H9 (cell line): ENCODE data around the gene RIPK1. TPM values are rescaled to one million over a fixed set of nuclear protein-coding genes. Genes with fewer than 3 reads are reported as not detected.
"Not testable (repeated sequence)": the region's sequence is repeated elsewhere in the genome, so short reads cannot be mapped to it uniquely, and the experiment has no call there.

Experiments used
- DNase-seq: peaks from one replicate; pipeline ENCODE4 v3.0.0-alpha.2; 2017
- H2AFZ ChIP-seq: one replicate; pipeline ENCODE4 v1.6.1; 2013; ENCODE audit warnings: mild to moderate bottlenecking, low read length, control low read depth, moderate library complexity
- H2AK5ac ChIP-seq: 2 replicates; pipeline ENCODE4 v1.6.1; 2013; ENCODE audit warnings: low read length, control low read depth, mixed read lengths; ENCODE audit not compliant: insufficient read length
- H2BK120ac ChIP-seq: one replicate; pipeline ENCODE4 v1.6.1; 2013; ENCODE audit warnings: low read depth, mild to moderate bottlenecking, low read length, control low read depth, inconsistent platforms; ENCODE audit not compliant: poor library complexity, severe bottlenecking
- H2BK12ac ChIP-seq: 2 replicates; pipeline ENCODE4 v1.6.1; 2013; ENCODE audit warnings: low read length, control low read depth, mixed read lengths, low read depth; ENCODE audit not compliant: insufficient read length
- H2BK15ac ChIP-seq: 2 replicates; pipeline ENCODE4 v1.6.1; 2013; ENCODE audit warnings: low read depth, low read length, control low read depth
- H2BK20ac ChIP-seq: one replicate; pipeline ENCODE4 v1.6.1; 2013; ENCODE audit warnings: low read depth, mild to moderate bottlenecking, low read length, control low read depth, inconsistent platforms; ENCODE audit not compliant: poor library complexity, severe bottlenecking
- H2BK5ac ChIP-seq: 2 replicates; pipeline ENCODE4 v1.6.1; 2013; ENCODE audit warnings: low read length, control low read depth, mixed read lengths; ENCODE audit not compliant: insufficient read length
- H3K14ac ChIP-seq: 2 replicates; pipeline ENCODE4 v1.6.1; 2013; ENCODE audit warnings: low read length, control low read depth; ENCODE audit not compliant: insufficient read depth
- H3K18ac ChIP-seq: 2 replicates; pipeline ENCODE4 v1.6.1; 2013; ENCODE audit warnings: low read depth, mild to moderate bottlenecking, mixed read lengths, low read length, control low read depth; ENCODE audit not compliant: insufficient read length
- H3K23ac ChIP-seq: 2 replicates; pipeline ENCODE4 v1.6.1; 2013; ENCODE audit warnings: low read length, control low read depth, mixed read lengths, low read depth; ENCODE audit not compliant: insufficient read length
- H3K23me2 ChIP-seq: 2 replicates; pipeline ENCODE4 v1.6.1; 2013; ENCODE audit warnings: low read depth, mild to moderate bottlenecking, mixed read lengths, low read length, control low read depth; ENCODE audit not compliant: insufficient read length, poor library complexity, severe bottlenecking
- H3K27ac ChIP-seq: 2 replicates; pipeline ENCODE4 v1.5.1; 2013; ENCODE audit warnings: low read length, control low read depth, mixed read lengths, low read depth; ENCODE audit not compliant: insufficient read length
- H3K27me3 ChIP-seq: 2 replicates; pipeline ENCODE4 v1.6.1; 2013; ENCODE audit warnings: low read length, control low read depth, inconsistent platforms; ENCODE audit not compliant: insufficient read depth
- H3K4ac ChIP-seq: 2 replicates; pipeline ENCODE4 v1.6.1; 2013; ENCODE audit warnings: low read depth, mild to moderate bottlenecking, control low read depth, inconsistent platforms, low read length, moderate library complexity
- H3K4me1 ChIP-seq: 2 replicates; pipeline ENCODE4 v1.6.1; 2013; ENCODE audit warnings: low read length, control low read depth, inconsistent platforms; ENCODE audit not compliant: insufficient read depth
- H3K4me2 ChIP-seq: 2 replicates; pipeline ENCODE4 v1.6.1; 2013; ENCODE audit warnings: low read length, control low read depth, mixed read lengths; ENCODE audit not compliant: insufficient read length, insufficient read depth
- H3K56ac ChIP-seq: 2 replicates; pipeline ENCODE4 v1.6.1; 2013; ENCODE audit warnings: low read depth, mild to moderate bottlenecking, mixed read lengths, low read length, control low read depth; ENCODE audit not compliant: insufficient read length
- H3K79me1 ChIP-seq: 2 replicates; pipeline ENCODE4 v1.6.1; 2013; ENCODE audit warnings: low read depth, mild to moderate bottlenecking, moderate library complexity, low read length, control low read depth, inconsistent platforms; ENCODE audit not compliant: insufficient read depth, poor library complexity, severe bottlenecking
- H3K79me2 ChIP-seq: 2 replicates; pipeline ENCODE4 v1.6.1; 2013; ENCODE audit warnings: low read length, control low read depth, inconsistent platforms; ENCODE audit not compliant: insufficient read depth
- H3K9ac ChIP-seq: 2 replicates; pipeline ENCODE4 v1.6.1; 2013; ENCODE audit warnings: low read length, control low read depth, mixed read lengths; ENCODE audit not compliant: insufficient read length; ENCODE audit errors: extremely low read depth
- H3K9me3 ChIP-seq: one replicate; pipeline ENCODE4 v1.6.1; 2013; ENCODE audit warnings: low read depth, low read length, inconsistent platforms; ENCODE audit not compliant: control insufficient read depth
- H3T11ph ChIP-seq: one replicate; pipeline ENCODE4 v1.6.1; 2013; ENCODE audit warnings: mild to moderate bottlenecking, low read length, control low read depth, inconsistent platforms
- H4K20me1 ChIP-seq: one replicate; pipeline ENCODE4 v1.6.1; 2013; ENCODE audit not compliant: control insufficient read depth, insufficient read length, insufficient read depth
- H4K5ac ChIP-seq: 2 replicates; pipeline ENCODE4 v1.6.1; 2013; ENCODE audit warnings: low read depth, mild to moderate bottlenecking, mixed read lengths, low read length, control low read depth; ENCODE audit not compliant: insufficient read length
- H4K8ac ChIP-seq: replicated peaks from 2 replicates; pipeline ENCODE4 v1.6.1; 2013; ENCODE audit warnings: low read length, control low read depth, mixed read lengths, low read depth; ENCODE audit not compliant: insufficient read length
- H4K91ac ChIP-seq: 2 replicates; pipeline ENCODE4 v1.6.1; 2013; ENCODE audit warnings: low read depth, mild to moderate bottlenecking, moderate library complexity, mixed read lengths, low read length, control low read depth; ENCODE audit not compliant: insufficient read length
- H3K27ac Mint-ChIP-seq, 3 experiments: 2 replicates in 2 of 3; 3 replicates in 1 of 3; pipeline ENCODE4 v1.8.0; 2020 to 2021; ENCODE audit warnings: mixed read lengths in 3 of 3, mild to moderate bottlenecking in 1 of 3, moderate library complexity in 1 of 3
- H3K27me3 Mint-ChIP-seq: 2 replicates; pipeline ENCODE4 v1.8.0; 2021; ENCODE audit warnings: low read depth, mild to moderate bottlenecking, moderate library complexity, mixed read lengths
- H3K36me3 Mint-ChIP-seq, 3 experiments: 2 replicates in 2 of 3; 3 replicates in 1 of 3; pipeline ENCODE4 v1.8.0; 2020 to 2021; ENCODE audit warnings: low read depth in 3 of 3, mixed read lengths in 3 of 3; ENCODE audit not compliant: insufficient read depth in 1 of 3
- H3K4me1 Mint-ChIP-seq, 2 experiments: 2 replicates each; pipeline ENCODE4 v1.8.0; 2020; ENCODE audit warnings: mixed read lengths in 2 of 2
- H3K4me3 Mint-ChIP-seq, 2 experiments: 2 replicates in 1 of 2; 3 replicates in 1 of 2; pipeline ENCODE4 v1.8.0; 2020 to 2021; ENCODE audit warnings: mild to moderate bottlenecking in 2 of 2, mixed read lengths in 2 of 2, moderate library complexity in 1 of 2
- H3K9me3 Mint-ChIP-seq, 2 experiments: 2 replicates in 1 of 2; 3 replicates in 1 of 2; pipeline ENCODE4 v1.8.0; 2020; ENCODE audit warnings: mild to moderate bottlenecking in 2 of 2, mixed read lengths in 2 of 2, moderate library complexity in 1 of 2
- WGBS: extraction: QIAGEN DNeasy Blood & Tissue Kit; methylation state at CpG from one replicate; pipeline ENCODE4 v1.1.7; 2013; ENCODE audit warnings: missing lambda C conversion rate, low lambda C conversion rate, mixed read lengths; ENCODE audit not compliant: insufficient read length; ENCODE audit errors: extremely low coverage; 5-methylcytosine and 5-hydroxymethylcytosine counted together
- total RNA-seq: library from RNA; stranded (reverse); gene quantifications from 2 replicates; pipeline ENCODE4 v1.2.1, GENCODE V29; 2021

Gene RIPK1
- total RNA-seq, 1 experiment from 2014 or later: 24.6 TPM

DNA sequence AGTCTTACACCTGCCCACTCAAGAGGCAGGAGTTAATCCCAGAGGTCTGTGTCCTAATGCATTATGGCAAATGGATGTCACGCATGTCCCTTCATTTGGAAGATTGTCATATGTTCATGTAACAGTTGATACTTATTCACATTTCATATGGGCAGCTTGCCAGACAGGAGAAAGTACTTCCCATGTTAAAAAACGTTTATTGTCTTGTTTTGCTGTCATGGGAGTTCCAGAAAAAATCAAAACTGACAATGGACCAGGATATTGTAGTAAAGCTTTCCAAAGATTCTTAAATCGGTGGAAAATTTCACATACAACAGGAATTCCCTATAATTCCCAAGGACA is 13.2 kb upstream of the RIPK1 start:
- H4K5ac ChIP-seq, H3K9me3 Mint-ChIP-seq, H3K4ac ChIP-seq, H3K27ac ChIP-seq, H3K79me1 ChIP-seq, H3K23ac ChIP-seq, DNase-seq, H2BK120ac ChIP-seq, H3K23me2 ChIP-seq, H3K18ac ChIP-seq, H3K27me3 ChIP-seq, H3K27me3 Mint-ChIP-seq, H3K9me3 ChIP-seq, H2BK5ac ChIP-seq, H2AK5ac ChIP-seq, H4K20me1 ChIP-seq, H3K14ac ChIP-seq, H4K91ac ChIP-seq, H2AFZ ChIP-seq, H3K9ac ChIP-seq, H2BK15ac ChIP-seq, H2BK12ac ChIP-seq, H2BK20ac ChIP-seq, H3K36me3 Mint-ChIP-seq, H3K79me2 ChIP-seq, H3K4me1 ChIP-seq, H3K56ac ChIP-seq, H3T11ph ChIP-seq, H4K8ac ChIP-seq, H3K4me2 ChIP-seq: not testable (repeated sequence)
- Mint-ChIP-seq H3K4me1 (peaks cover 31 to 35% of the 10 kb centered on the region in 2 experiments), H3K4me3 (peak overlapping the region; percentile 66 to 83; a peak in 3 of 5 replicates), H3K27ac (peak overlapping the region in 2 of 3 experiments; percentile 61 to 97; a peak in 4 of 7 replicates)
- no CpG with 5 or more reads among the region's 3 CpGs for WGBS
